ENCODE data around the gene RHNO1.

GRCh38 chr12:2924019-2924418 is 47.0 kb downstream of the RHNO1 start:
- TF ChIP-seq, protein P1, sequence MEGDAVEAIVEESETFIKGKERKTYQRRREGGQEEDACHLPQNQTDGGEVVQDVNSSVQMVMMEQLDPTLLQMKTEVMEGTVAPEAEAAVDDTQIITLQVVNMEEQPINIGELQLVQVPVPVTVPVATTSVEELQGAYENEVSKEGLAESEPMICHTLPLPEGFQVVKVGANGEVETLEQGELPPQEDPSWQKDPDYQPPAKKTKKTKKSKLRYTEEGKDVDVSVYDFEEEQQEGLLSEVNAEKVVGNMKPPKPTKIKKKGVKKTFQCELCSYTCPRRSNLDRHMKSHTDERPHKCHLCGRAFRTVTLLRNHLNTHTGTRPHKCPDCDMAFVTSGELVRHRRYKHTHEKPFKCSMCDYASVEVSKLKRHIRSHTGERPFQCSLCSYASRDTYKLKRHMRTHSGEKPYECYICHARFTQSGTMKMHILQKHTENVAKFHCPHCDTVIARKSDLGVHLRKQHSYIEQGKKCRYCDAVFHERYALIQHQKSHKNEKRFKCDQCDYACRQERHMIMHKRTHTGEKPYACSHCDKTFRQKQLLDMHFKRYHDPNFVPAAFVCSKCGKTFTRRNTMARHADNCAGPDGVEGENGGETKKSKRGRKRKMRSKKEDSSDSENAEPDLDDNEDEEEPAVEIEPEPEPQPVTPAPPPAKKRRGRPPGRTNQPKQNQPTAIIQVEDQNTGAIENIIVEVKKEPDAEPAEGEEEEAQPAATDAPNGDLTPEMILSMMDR (IDR thresholded peaks at IDR 0.05), result no peak
- TF ChIP-seq POLR2A (IDR thresholded peaks at IDR 0.05), result no peak
